Tibial nerve (tissue), 4 donors: Measurements from ENCODE around the gene TAOK3. TPM values are rescaled to one million over a fixed set of nuclear protein-coding genes. Genes with fewer than 3 reads are reported as not detected.

ENCODE experiments used
- DNase-seq, 2 donors: peaks; one replicate each; pipeline ENCODE4 v3.0.0-alpha.2; 2019; ENCODE audit warnings: low spot score in 2 of 2
- H3K27ac ChIP-seq, 4 donors: fragments of 200-600 bp; sonication (generic) in 3 of 4; one replicate each; pipeline ENCODE4 v1.5.1; 2017 to 2019; ENCODE audit warnings: mild to moderate bottlenecking in 1 of 4
- H3K27me3 ChIP-seq, 2 donors: fragments of 200-600 bp; sonication (generic) in 1 of 2; one replicate each; pipeline versions ENCODE4 v1.5.1 to v1.6.0; 2017 to 2019
- H3K36me3 ChIP-seq, 3 donors: fragments of 200-600 bp; sonication (generic); one replicate each; pipeline ENCODE4 v1.5.1; 2018 to 2019
- H3K4me1 ChIP-seq, 4 donors: fragments of 200-600 bp; sonication (generic) in 3 of 4; one replicate each; pipeline ENCODE4 v1.5.1; 2017 to 2019
- H3K4me3 ChIP-seq, 4 donors: fragments of 200-600 bp; sonication (generic) in 3 of 4; one replicate each; pipeline ENCODE4 v1.5.1; 2017 to 2019; ENCODE audit warnings: mild to moderate bottlenecking in 1 of 4, moderate library complexity in 1 of 4
- H3K9me3 ChIP-seq, 4 donors: fragments of 200-600 bp; sonication (generic) in 3 of 4; one replicate each; pipeline ENCODE4 v1.5.1; 2017 to 2019
- EP300 ChIP-seq, 2 donors: sonication (generic); formaldehyde crosslinking; IDR thresholded peaks; one replicate each; pipeline ENCODE4 v1.6.1; 2017; ENCODE audit warnings: antibody characterized with exemption in 2 of 2, mild to moderate bottlenecking in 1 of 2
- POLR2A ChIP-seq, 2 donors: fragments of 450-650 bp; IDR thresholded peaks; one replicate each; pipeline ENCODE4 v1.6.1; 2017; ENCODE audit warnings: antibody characterized with exemption in 2 of 2, mild to moderate bottlenecking in 2 of 2, moderate library complexity in 2 of 2
- WGBS, 2 donors: methylation state at CpG; one replicate each; pipeline ENCODE4 v1.1.5; 2018; 5-methylcytosine and 5-hydroxymethylcytosine counted together
- total RNA-seq, 4 donors: library from RNA; depleted of rRNA; stranded (reverse); fragments of >200 nt; gene quantifications; one replicate each; pipeline ENCODE4 v1.1.0, GENCODE V29; 2016
- TF ChIP-seq, protein P1 (sequence below), 5 experiments: fragments of 200-600 bp in 3 of 5; fragments of 450-650 bp in 2 of 5; sonication (generic) in 3 of 5; IDR thresholded peaks; one replicate each; pipeline ENCODE4 v1.5.1; 2016 to 2019; ENCODE audit warnings: antibody characterized with exemption in 5 of 5, mild to moderate bottlenecking in 3 of 5, moderate library complexity in 2 of 5

The TAOK3 gene
- total RNA-seq, 4 donors from 2014 or later: 43.7 to 99.0 (median 59.6) TPM

DNA sequence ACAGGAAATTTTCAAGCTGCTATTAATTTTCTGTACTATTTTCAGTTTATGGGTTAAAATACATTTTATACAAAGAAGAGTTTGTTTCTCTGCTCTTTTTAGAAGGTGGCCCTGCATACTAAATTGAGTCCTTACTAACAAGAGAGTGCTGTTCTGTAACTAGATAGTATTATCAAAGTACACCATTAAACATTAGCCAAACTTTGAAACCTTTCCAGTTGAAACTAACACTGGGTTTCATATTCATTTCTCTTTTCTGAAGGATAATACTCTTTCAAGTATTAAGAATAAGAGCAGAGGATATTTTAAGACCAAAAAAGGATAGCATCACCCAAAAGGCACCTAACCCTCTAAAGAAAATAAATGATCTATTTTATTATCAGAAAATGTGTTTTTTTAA lies 189.6 kb downstream of the TAOK3 start:
- H3K4me3 ChIP-seq: no peak overlapping the region
- peaks cover 0 to 48% (median 13%) of the 10 kb centered on the region in 4 donors for H3K4me1 ChIP-seq
- TF ChIP-seq EP300 (IDR thresholded peaks at IDR 0.05) (no peak), POLR2A (IDR thresholded peaks at IDR 0.05) (no peak)
- TF ChIP-seq, protein P1, sequence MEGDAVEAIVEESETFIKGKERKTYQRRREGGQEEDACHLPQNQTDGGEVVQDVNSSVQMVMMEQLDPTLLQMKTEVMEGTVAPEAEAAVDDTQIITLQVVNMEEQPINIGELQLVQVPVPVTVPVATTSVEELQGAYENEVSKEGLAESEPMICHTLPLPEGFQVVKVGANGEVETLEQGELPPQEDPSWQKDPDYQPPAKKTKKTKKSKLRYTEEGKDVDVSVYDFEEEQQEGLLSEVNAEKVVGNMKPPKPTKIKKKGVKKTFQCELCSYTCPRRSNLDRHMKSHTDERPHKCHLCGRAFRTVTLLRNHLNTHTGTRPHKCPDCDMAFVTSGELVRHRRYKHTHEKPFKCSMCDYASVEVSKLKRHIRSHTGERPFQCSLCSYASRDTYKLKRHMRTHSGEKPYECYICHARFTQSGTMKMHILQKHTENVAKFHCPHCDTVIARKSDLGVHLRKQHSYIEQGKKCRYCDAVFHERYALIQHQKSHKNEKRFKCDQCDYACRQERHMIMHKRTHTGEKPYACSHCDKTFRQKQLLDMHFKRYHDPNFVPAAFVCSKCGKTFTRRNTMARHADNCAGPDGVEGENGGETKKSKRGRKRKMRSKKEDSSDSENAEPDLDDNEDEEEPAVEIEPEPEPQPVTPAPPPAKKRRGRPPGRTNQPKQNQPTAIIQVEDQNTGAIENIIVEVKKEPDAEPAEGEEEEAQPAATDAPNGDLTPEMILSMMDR (IDR thresholded peaks at IDR 0.05): no peak
- no peaks in the 10 kb centered on the region for H3K9me3 ChIP-seq
- DNase-seq: no peak
- peaks cover 0 to 33% (median 6%) of the 10 kb centered on the region in 3 donors for H3K36me3 ChIP-seq
- H3K27ac ChIP-seq: peak overlapping the region in 2 of 4 donors; percentile 40 to 79
- no peaks in the 10 kb centered on the region for H3K27me3 ChIP-seq

DNA sequence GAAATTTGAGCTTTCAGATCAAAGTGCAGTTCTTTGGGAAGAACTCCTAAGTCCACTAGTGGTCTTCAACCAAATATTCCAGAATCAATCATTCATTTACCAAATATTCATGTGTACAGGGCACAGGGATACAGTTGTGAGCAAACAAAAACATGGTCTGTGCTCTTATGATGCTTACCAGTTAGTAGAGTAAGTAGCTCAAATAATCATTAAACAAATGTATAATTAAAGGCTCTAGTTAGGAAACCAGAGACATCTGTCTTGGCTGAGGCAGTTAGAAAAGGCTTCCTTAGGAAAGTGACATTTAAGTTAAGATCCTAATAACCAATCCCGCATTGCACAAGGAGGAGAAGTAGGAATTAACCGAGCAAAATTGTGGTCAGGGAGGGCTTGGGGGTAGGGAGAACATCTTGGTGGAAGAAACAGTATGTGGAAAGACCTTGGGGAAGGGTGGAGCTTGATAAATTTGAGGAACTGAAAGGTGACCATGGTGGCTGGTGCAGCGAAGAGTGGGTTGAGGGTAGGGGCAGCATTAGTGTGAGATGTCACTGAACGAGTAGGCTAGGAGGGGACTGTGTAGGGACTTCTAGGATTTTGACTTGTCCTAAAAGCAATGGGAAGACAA lies 196.8 kb downstream of the TAOK3 start:
- Histone ChIP-seq H3K36me3 (peaks cover 0 to 94% (median 23%) of the 10 kb centered on the region in 3 donors), H3K9me3 (no peaks in the 10 kb centered on the region), H3K4me3 (no peak overlapping the region), H3K27ac (no peak overlapping the region), H3K4me1 (no peaks in the 10 kb centered on the region), H3K27me3 (no peaks in the 10 kb centered on the region)
- no peak for DNase-seq
- 76 to 81% methylated on average over 4 of the region's 4 CpGs for WGBS, 2 donors
- peak in 1 of 2 donors; percentile 29 for TF ChIP-seq EP300 (IDR thresholded peaks at IDR 0.05)
- TF ChIP-seq, protein P1 (IDR thresholded peaks at IDR 0.05): no peak

DNA sequence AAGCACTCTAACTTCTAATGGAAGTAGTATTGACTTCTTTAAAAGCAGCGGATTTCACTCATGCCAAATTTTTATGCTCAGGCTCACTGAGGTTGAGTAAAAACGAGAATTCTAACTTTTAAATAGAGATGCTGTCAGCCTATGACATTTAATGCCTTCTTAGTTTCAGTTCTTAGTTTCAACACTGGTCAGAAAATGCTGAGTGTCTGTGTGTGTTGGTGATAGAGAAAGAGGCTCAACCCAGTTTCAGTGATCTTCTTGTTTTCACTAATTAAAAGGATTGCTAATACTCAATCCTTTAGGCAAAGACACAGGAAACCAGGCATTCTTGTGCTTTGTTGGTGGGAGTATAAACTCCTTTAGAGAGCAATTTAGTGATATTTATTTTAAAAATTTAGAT lies 205.8 kb downstream of the TAOK3 start:
- Histone ChIP-seq H3K27ac (no peak overlapping the region), H3K9me3 (no peaks in the 10 kb centered on the region), H3K4me1 (no peaks in the 10 kb centered on the region), H3K27me3 (no peaks in the 10 kb centered on the region), H3K4me3 (no peak overlapping the region), H3K36me3 (peaks cover 0 to 66% (median 15%) of the 10 kb centered on the region in 3 donors)
- no peak for TF ChIP-seq EP300 (IDR thresholded peaks at IDR 0.05)
- no peak for TF ChIP-seq POLR2A (IDR thresholded peaks at IDR 0.05)
- TF ChIP-seq, protein P1 (IDR thresholded peaks at IDR 0.05): no peak
- no peak for DNase-seq
- 66 to 81% methylated on average over 2 of the region's 2 CpGs for WGBS, 2 donors

DNA sequence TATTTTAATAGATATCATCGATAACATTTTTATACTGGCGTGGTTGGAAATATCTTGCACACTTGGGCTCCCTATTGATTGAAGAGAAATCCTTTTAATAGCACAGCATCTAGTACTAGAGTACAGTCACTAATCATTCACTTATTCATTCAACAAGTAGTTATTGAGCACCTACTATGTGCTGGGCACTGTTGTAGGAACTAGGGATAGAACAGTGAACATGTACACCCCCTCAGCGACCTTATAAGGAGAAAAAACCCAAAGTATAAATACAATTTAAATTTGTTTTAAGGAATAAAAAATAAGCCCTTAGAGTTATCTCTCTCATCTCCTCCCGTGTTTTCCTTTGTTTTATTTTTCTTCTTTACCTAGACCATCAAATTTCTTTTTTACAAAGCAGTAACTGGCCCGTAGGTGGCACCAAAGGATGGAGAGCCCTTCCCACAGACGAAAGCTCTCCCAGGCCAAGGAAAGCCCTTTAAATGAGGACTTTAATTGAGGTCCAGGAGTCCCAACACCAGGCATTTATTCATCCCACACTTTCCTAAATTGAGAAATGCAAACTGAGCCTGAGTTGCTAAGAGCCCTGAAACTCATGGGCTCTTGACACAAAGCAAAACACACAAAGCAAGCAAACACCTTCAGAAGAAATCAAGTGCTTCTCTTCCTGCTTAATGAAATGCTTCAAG lies 207.8 kb downstream of the TAOK3 start:
- no peak for TF ChIP-seq POLR2A (IDR thresholded peaks at IDR 0.05)
- TF ChIP-seq EP300 (IDR thresholded peaks at IDR 0.05): no peak
- TF ChIP-seq, protein P1 (IDR thresholded peaks at IDR 0.05): peak; percentile 15 to 35 (median 24)
- H3K36me3 ChIP-seq: peaks cover 0 to 66% (median 25%) of the 10 kb centered on the region in 3 donors
- H3K27me3 ChIP-seq: no peaks in the 10 kb centered on the region
- no peaks in the 10 kb centered on the region for H3K9me3 ChIP-seq
- no peak overlapping the region for H3K4me3 ChIP-seq
- no peak overlapping the region for H3K27ac ChIP-seq
- H3K4me1 ChIP-seq: no peaks in the 10 kb centered on the region
- WGBS, 2 donors: 53 to 56% methylated on average over 6 of the region's 6 CpGs
- no peak for DNase-seq

DNA sequence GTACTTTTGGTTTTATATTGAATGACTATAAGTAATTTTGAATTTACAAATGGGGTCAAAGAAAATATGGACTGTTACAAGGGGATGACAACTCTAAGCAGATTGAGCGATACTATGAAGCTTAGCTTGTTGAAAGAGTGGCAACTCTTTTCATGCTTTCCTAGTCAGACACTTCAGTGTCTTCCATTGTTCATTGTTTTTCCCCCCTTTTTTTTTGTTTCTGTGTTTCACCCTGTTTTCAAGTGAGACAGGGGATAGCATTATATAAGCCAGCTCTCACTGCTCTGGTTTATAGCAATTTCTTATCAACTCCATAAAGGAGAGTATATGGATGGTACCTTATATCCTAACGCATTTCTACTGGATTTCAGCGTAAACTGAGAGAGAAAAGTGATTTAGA lies 212.2 kb downstream of the TAOK3 start:
- WGBS, 2 donors: 90 to 93% methylated on average over 3 of the region's 3 CpGs
- H3K36me3 ChIP-seq: peaks cover 0 to 73% (median 28%) of the 10 kb centered on the region in 3 donors
- no peak overlapping the region for H3K4me3 ChIP-seq
- H3K9me3 ChIP-seq: no peaks in the 10 kb centered on the region
- H3K27me3 ChIP-seq: no peaks in the 10 kb centered on the region
- H3K4me1 ChIP-seq: no peaks in the 10 kb centered on the region
- DNase-seq: no peak
- H3K27ac ChIP-seq: no peak overlapping the region
- TF ChIP-seq, protein P1 (IDR thresholded peaks at IDR 0.05): no peak
- no peak for TF ChIP-seq EP300 (IDR thresholded peaks at IDR 0.05)
- no peak for TF ChIP-seq POLR2A (IDR thresholded peaks at IDR 0.05)
